PC-3 (cell line): ENCODE measurements around the gene OR5P2. TPM values are rescaled to one million over a fixed set of nuclear protein-coding genes. Genes with fewer than 3 reads are reported as not detected.
"Not testable (repeated sequence)": the region's sequence is repeated elsewhere in the genome, so short reads cannot be mapped to it uniquely, and the experiment has no call there.

Experiments
- ATAC-seq: fragments of 200-7000 bp; cut with Tn5 transposase; 2 replicates; pipeline ENCODE4 v1.9.1; 2020; ENCODE audit warnings: mild to moderate bottlenecking, moderate library complexity
- BruUV-seq: library from RNA; stranded (reverse); fragments of 400-500 nt; replicated peaks from 2 replicates; lab custom pipeline; 2021; lab: Mats Ljungman, UMichigan
- CTCF ChIA-PET: fragments of 300-600 bp; sonication (Branson Sonifier 250); formaldehyde crosslinking; loops from one replicate; lab custom pipeline; 2022; ENCODE audit warnings: antibody characterized with exemption; lab: Charles Lee
- POLR2A ChIA-PET: fragments of 300-600 bp; sonication (Branson Sonifier 250); formaldehyde crosslinking; loops from one replicate; lab custom pipeline; 2022; ENCODE audit warnings: antibody characterized with exemption; ENCODE audit not compliant: unreplicated experiment; lab: Charles Lee
- DNase-seq: peaks from one replicate; pipeline ENCODE4 v3.0.0-alpha.2; 2015
- H2AFZ ChIP-seq: fragments of 300-600 bp; sonication (generic); 2 replicates; pipeline ENCODE4 v1.6.0; 2016; ENCODE audit warnings: antibody characterized with exemption, low read length
- H3F3A ChIP-seq: fragments of 300-600 bp; sonication (generic); one replicate; pipeline ENCODE4 v1.6.0; 2017; ENCODE audit warnings: antibody characterized with exemption, low read length, control low read depth, mild to moderate bottlenecking; ENCODE audit not compliant: unreplicated experiment
- H3K27ac ChIP-seq: fragments of 300-600 bp; sonication (generic); 2 replicates; pipeline ENCODE4 v1.5.1; 2016; ENCODE audit warnings: mild to moderate bottlenecking, low read length
- H3K27me3 ChIP-seq: fragments of 300-600 bp; sonication (generic); 2 replicates; pipeline ENCODE4 v1.6.1; 2016; ENCODE audit warnings: low read length, mixed read lengths
- H3K36me3 ChIP-seq: fragments of 300-600 bp; sonication (generic); 2 replicates; pipeline ENCODE4 v1.6.1; 2016; ENCODE audit warnings: low read depth, mixed run types, low read length, mixed read lengths
- H3K4me1 ChIP-seq: fragments of 300-600 bp; sonication (generic); 2 replicates; pipeline ENCODE4 v1.5.1; 2016; ENCODE audit warnings: low read length; ENCODE audit not compliant: insufficient read depth
- H3K4me2 ChIP-seq: fragments of 300-600 bp; sonication (generic); 2 replicates; pipeline ENCODE4 v1.6.0; 2016; ENCODE audit warnings: low read length
- H3K4me3 ChIP-seq: fragments of 300-600 bp; sonication (generic); 2 replicates; pipeline ENCODE4 v1.5.1; 2016; ENCODE audit warnings: mild to moderate bottlenecking, low read length, mixed read lengths
- H3K79me2 ChIP-seq: fragments of 300-600 bp; sonication (generic); 2 replicates; pipeline ENCODE4 v1.6.1; 2017; ENCODE audit warnings: low read length, mixed read lengths
- H3K9ac ChIP-seq: fragments of 300-600 bp; sonication (generic); 2 replicates; pipeline ENCODE4 v1.6.0; 2016; ENCODE audit warnings: mild to moderate bottlenecking, low read length
- H3K9me2 ChIP-seq: fragments of 300-600 bp; sonication (generic); replicated peaks from 2 replicates; pipeline ENCODE4 v1.6.1; 2016; ENCODE audit warnings: mixed run types, low read length, mixed read lengths
- H3K9me3 ChIP-seq: fragments of 300-600 bp; sonication (generic); 2 replicates; pipeline ENCODE4 v1.6.1; 2016; ENCODE audit warnings: low read length, mixed read lengths
- H4K20me1 ChIP-seq: fragments of 300-600 bp; sonication (generic); 2 replicates; pipeline ENCODE4 v1.6.1; 2016; ENCODE audit warnings: low read length, mixed read lengths
- CTCF ChIP-seq: fragments of 300-600 bp; sonication (generic); conservative IDR thresholded peaks from 2 replicates; pipeline ENCODE4 v1.5.1; 2017; ENCODE audit warnings: antibody characterized with exemption, low read depth, mild to moderate bottlenecking, low read length
- EZH2 ChIP-seq: fragments of 300-600 bp; sonication (generic); IDR thresholded peaks from one replicate; pipeline ENCODE4 v1.6.1; 2017; ENCODE audit warnings: antibody characterized with exemption, mild to moderate bottlenecking, low read length; ENCODE audit not compliant: unreplicated experiment
- EZH2phosphoT487 ChIP-seq: fragments of 300-600 bp; sonication (generic); IDR thresholded peaks from 2 replicates; pipeline ENCODE4 v1.6.1; 2018; ENCODE audit warnings: mild to moderate bottlenecking, antibody characterized with exemption, low read length, borderline replicate concordance
- intact Hi-C: fragments of 100-400 bp; cut with micrococcal nuclease; formaldehyde crosslinking; loops from 2 replicates; pipeline ENCODE4 v1.9.0; 2023
- total RNA-seq: library from RNA; depleted of rRNA; stranded (reverse); fragments of >200 nt; gene quantifications from 2 replicates; pipeline ENCODE4 v1.2.3, GENCODE V29; 2014

The OR5P2 gene
- total RNA-seq, 1 experiment from 2014 or later, result not detected

DNA sequence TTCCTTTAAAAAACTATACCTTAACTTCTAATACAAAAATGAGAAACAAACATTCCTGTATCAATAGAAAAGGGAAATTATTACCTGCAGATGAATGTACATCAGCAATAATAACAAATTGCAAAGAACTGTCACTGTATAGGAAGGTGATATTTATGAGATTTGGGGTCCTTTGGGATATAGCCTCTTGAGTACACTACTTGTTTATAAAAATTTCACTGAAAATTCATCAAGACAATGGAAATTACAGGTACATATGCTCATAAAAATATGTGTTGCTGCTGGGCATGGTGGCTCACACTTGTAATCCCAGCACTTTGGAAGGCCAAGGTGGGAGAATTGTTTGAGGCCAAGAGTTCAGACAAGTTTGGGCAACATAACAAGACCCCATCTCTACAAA is 34.0 kb upstream of the OR5P2 start, which contains the start of gene OR5P3:
Gene OR5P3, minus strand, starts transcription at position 101 of the 400 bp plus-strand sequence.
- Histone ChIP-seq H3K79me2 (no peaks in the 10 kb centered on the region), H4K20me1 (no peaks in the 10 kb centered on the region), H3K27me3 (peaks cover 20% of the 10 kb centered on the region; the same call in 1 of the 2 replicates), H3F3A (no peaks in the 10 kb centered on the region), H2AFZ (no peak within 1 kb of the TSS), H3K9me2 (no peaks in the 10 kb centered on the region), H3K36me3 (no peaks in the 10 kb centered on the region), H3K4me3 (no peak within 1 kb of the TSS), H3K4me1 (no peaks in the 10 kb centered on the region), H3K4me2 (no peak within 1 kb of the TSS), H3K9ac (no peak within 1 kb of the TSS), H3K9me3 (no peaks in the 10 kb centered on the region), H3K27ac (no peak within 1 kb of the TSS)
- ChIA-PET POLR2A (no interaction called here), CTCF (no interaction called here)
- intact Hi-C loops, result no loop called here
- ATAC-seq (no peak), DNase-seq (no peak)
- TF ChIP-seq EZH2 (no peak), CTCF (no peak), EZH2phosphoT487 (no peak)
- no TSS peak for BruUV-seq

DNA sequence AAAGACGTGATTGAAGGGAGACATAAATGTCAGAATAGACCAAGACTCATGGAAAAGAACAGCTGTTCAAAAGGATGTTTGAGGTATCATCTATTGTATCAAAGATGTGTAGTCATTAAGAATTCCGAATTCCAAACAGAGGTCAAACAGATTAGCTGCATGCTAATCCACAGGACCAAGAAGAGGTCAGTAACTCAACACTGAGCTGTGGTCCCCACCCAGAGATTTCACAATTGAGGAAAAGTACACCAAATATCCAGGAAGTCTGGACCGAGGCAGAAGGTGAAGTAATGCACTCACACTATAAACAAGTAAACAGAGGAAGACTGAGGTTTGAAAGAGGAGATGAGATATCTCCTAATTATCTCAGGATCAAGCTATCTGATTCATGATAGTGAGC is 29.6 kb upstream of the OR5P2 start:
- Histone ChIP-seq H3K4me3 (no peak overlapping the region), H3K4me1 (no peaks in the 10 kb centered on the region), H3K79me2 (no peaks in the 10 kb centered on the region), H3K9me2 (no peaks in the 10 kb centered on the region), H3K36me3 (no peaks in the 10 kb centered on the region), H3F3A (no peaks in the 10 kb centered on the region), H3K27ac (no peak overlapping the region), H3K4me2 (no peak overlapping the region), H4K20me1 (no peaks in the 10 kb centered on the region), H3K27me3 (peaks cover 10% of the 10 kb centered on the region; the same call in 1 of the 2 replicates), H3K9ac (no peak overlapping the region), H3K9me3 (no peaks in the 10 kb centered on the region), H2AFZ (no peak overlapping the region)
- POLR2A ChIA-PET, result no interaction called here
- intact Hi-C loops, result no loop called here
- CTCF ChIA-PET, result no interaction called here
- no peak for TF ChIP-seq CTCF
- TF ChIP-seq EZH2, result no peak
- no peak for TF ChIP-seq EZH2phosphoT487
- BruUV-seq, result no TSS peak
- ATAC-seq (no peak), DNase-seq (no peak)

GRCh38 chr11:7820417-7820816 is 23.7 kb upstream of the OR5P2 start:
- H2AFZ ChIP-seq, H3K79me2 ChIP-seq, H3K4me2 ChIP-seq, H3K4me3 ChIP-seq, intact Hi-C loops, H3K27ac ChIP-seq, H3K4me1 ChIP-seq, H3K36me3 ChIP-seq, H3K9me2 ChIP-seq, DNase-seq, POLR2A ChIA-PET, H3F3A ChIP-seq, H3K9me3 ChIP-seq, BruUV-seq, ATAC-seq, H3K27me3 ChIP-seq, CTCF ChIA-PET, H4K20me1 ChIP-seq, H3K9ac ChIP-seq: not testable (repeated sequence)

DNA sequence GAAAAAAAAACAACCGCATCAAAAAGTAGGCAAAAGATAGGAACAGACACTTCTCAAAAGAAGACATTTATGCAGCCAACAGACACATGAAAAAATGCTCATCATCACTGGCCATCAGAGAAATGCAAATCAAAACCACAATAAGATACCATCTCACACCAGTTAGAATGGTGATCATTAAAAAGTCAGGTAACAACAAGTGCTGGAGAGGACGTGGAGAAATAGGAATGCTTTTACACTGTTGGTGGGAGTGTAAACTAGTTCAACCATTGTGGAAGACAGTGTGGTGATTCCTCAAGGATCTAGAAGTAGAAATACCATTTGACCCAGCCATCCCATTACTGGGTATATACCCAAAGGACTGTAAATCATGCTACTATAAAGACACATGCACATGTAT is 18.2 kb upstream of the OR5P2 start:
- H3K27ac ChIP-seq, H3K27me3 ChIP-seq, H2AFZ ChIP-seq, BruUV-seq, POLR2A ChIA-PET, DNase-seq, H3K4me3 ChIP-seq, H3K4me2 ChIP-seq, H3K9me2 ChIP-seq, H3F3A ChIP-seq, H3K36me3 ChIP-seq, H3K9ac ChIP-seq, H3K79me2 ChIP-seq, ATAC-seq, intact Hi-C loops, H3K4me1 ChIP-seq, H3K9me3 ChIP-seq, H4K20me1 ChIP-seq, CTCF ChIA-PET: not testable (repeated sequence)

- POLR2A ChIA-PET, H3K9me2 ChIP-seq, H3K79me2 ChIP-seq, H3K4me3 ChIP-seq, H3K27ac ChIP-seq, ATAC-seq, CTCF ChIA-PET, H4K20me1 ChIP-seq, H3K27me3 ChIP-seq, H3F3A ChIP-seq, H3K9me3 ChIP-seq, BruUV-seq, H3K36me3 ChIP-seq, DNase-seq, H3K4me1 ChIP-seq, H2AFZ ChIP-seq, H3K4me2 ChIP-seq, intact Hi-C loops, H3K9ac ChIP-seq: not testable (repeated sequence)
Measured at GRCh38 chr11:7810301-7810700, 13.6 kb upstream of the OR5P2 start.
